Uterus (tissue), 4 donors: ENCODE data around the gene AHR. TPM values are rescaled to one million over a fixed set of nuclear protein-coding genes. Genes with fewer than 3 reads are reported as not detected.

Source experiments
- DNase-seq, 2 donors: peaks; one replicate each; pipeline ENCODE4 v3.0.0-alpha.2; 2019 to 2020
- H3K27ac ChIP-seq, 2 donors: fragments of 200-600 bp; sonication (generic); 1 replicate in 1 of 2; 2 replicates in 1 of 2; pipeline ENCODE4 v1.5.1; 2016 to 2018
- H3K27me3 ChIP-seq, 2 donors: fragments of 200-600 bp; sonication (generic); one replicate each; pipeline ENCODE4 v1.5.1; 2018 to 2019; ENCODE audit warnings: control low read depth in 1 of 2
- H3K36me3 ChIP-seq, 2 donors: fragments of 200-600 bp; sonication (generic); one replicate each; pipeline ENCODE4 v1.5.1; 2019; ENCODE audit warnings: control low read depth in 1 of 2
- H3K4me1 ChIP-seq, 2 donors: fragments of 200-600 bp; sonication (generic); one replicate each; pipeline ENCODE4 v1.5.1; 2018 to 2019; ENCODE audit warnings: control low read depth in 1 of 2
- H3K4me3 ChIP-seq, 2 donors: fragments of 200-600 bp; sonication (generic); 1 replicate in 1 of 2; 2 replicates in 1 of 2; pipeline ENCODE4 v1.5.1; 2018 to 2019; ENCODE audit warnings: mild to moderate bottlenecking in 1 of 2
- H3K9me3 ChIP-seq, 2 donors: fragments of 200-600 bp; sonication (generic); one replicate each; pipeline ENCODE4 v1.5.1; 2019; ENCODE audit warnings: control low read depth in 1 of 2
- CTCF ChIP-seq, 4 experiments: fragments of 200-600 bp in 2 of 4; fragments of 450-650 bp in 2 of 4; sonication (generic) in 2 of 4; IDR thresholded peaks; one replicate each; pipeline ENCODE4 v1.5.1; 2016 to 2019; ENCODE audit warnings: antibody characterized with exemption in 4 of 4, mild to moderate bottlenecking in 2 of 4, moderate library complexity in 1 of 4
- POLR2A ChIP-seq, 2 donors: fragments of 450-650 bp; IDR thresholded peaks; one replicate each; pipeline ENCODE4 v1.6.1; 2016; ENCODE audit warnings: antibody characterized with exemption in 2 of 2, mild to moderate bottlenecking in 1 of 2, moderate library complexity in 1 of 2
- intact Hi-C: fragments of 100-400 bp; cut with DNase I; formaldehyde crosslinking; loops from one replicate; pipeline ENCODE4 v1.15.1; 2023; ENCODE audit warnings: low total_unique reads
- total RNA-seq, 4 donors: library from RNA; depleted of rRNA in 3 of 4; stranded (reverse); fragments of >200 nt in 3 of 4; gene quantifications; one replicate each; pipeline versions ENCODE4 v1.1.0 to v1.2.4, GENCODE V29; 2014 to 2023
- donor health status: DM: yes; HTN: yes; CAD: no.

AHR gene
- total RNA-seq, 4 donors from 2014 or later = 43.7 to 160 (median 91.5) TPM

- H3K27me3 ChIP-seq = no peaks in the 10 kb centered on the region
- intact Hi-C loops = no loop called here
- no peak overlapping the region for H3K4me3 ChIP-seq
- no peak for DNase-seq
- peak overlapping the region in 1 of 2 donors; percentile 87 for H3K27ac ChIP-seq
- no peaks in the 10 kb centered on the region for H3K4me1 ChIP-seq
- no peaks in the 10 kb centered on the region for H3K9me3 ChIP-seq
- H3K36me3 ChIP-seq = no peaks in the 10 kb centered on the region
- TF ChIP-seq POLR2A (IDR thresholded peaks at IDR 0.05) (no peak), CTCF (IDR thresholded peaks at IDR 0.05) (no peak)
Measured at GRCh38 chr7:17311194-17311593, 12.7 kb downstream of the AHR start.

GRCh38 chr7:17311952-17312351, 13.5 kb downstream of the AHR start:
- peak overlapping the region in 1 of 2 donors; percentile 87 for H3K27ac ChIP-seq
- no peaks in the 10 kb centered on the region for H3K9me3 ChIP-seq
- intact Hi-C loops = no loop called here
- no peak for DNase-seq
- no peaks in the 10 kb centered on the region for H3K36me3 ChIP-seq
- no peak overlapping the region for H3K4me3 ChIP-seq
- H3K4me1 ChIP-seq = no peaks in the 10 kb centered on the region
- H3K27me3 ChIP-seq = no peaks in the 10 kb centered on the region
- TF ChIP-seq POLR2A (IDR thresholded peaks at IDR 0.05) = no peak
- no peak for TF ChIP-seq CTCF (IDR thresholded peaks at IDR 0.05)

GRCh38 chr7:17312641-17313040, 14.2 kb downstream of the AHR start:
- H3K27ac ChIP-seq = peak overlapping the region; percentile 6 to 87
- H3K36me3 ChIP-seq = no peaks in the 10 kb centered on the region
- no peaks in the 10 kb centered on the region for H3K9me3 ChIP-seq
- no peaks in the 10 kb centered on the region for H3K4me1 ChIP-seq
- intact Hi-C loops = no loop called here
- H3K4me3 ChIP-seq = no peak overlapping the region
- TF ChIP-seq POLR2A (IDR thresholded peaks at IDR 0.05) = no peak
- no peak for TF ChIP-seq CTCF (IDR thresholded peaks at IDR 0.05)
- H3K27me3 ChIP-seq = no peaks in the 10 kb centered on the region
- no peak for DNase-seq

- Histone ChIP-seq H3K4me3 (no peak overlapping the region), H3K4me1 (no peaks in the 10 kb centered on the region), H3K9me3 (no peaks in the 10 kb centered on the region), H3K27me3 (no peaks in the 10 kb centered on the region), H3K27ac (peak overlapping the region; percentile 6 to 87), H3K36me3 (no peaks in the 10 kb centered on the region)
- no peak for TF ChIP-seq POLR2A (IDR thresholded peaks at IDR 0.05)
- intact Hi-C loops = no loop called here
- DNase-seq = no peak
Measured at GRCh38 chr7:17313194-17313593, 14.7 kb downstream of the AHR start.

- Histone ChIP-seq H3K27me3 (no peaks in the 10 kb centered on the region), H3K36me3 (no peaks in the 10 kb centered on the region), H3K4me3 (no peak overlapping the region), H3K9me3 (no peaks in the 10 kb centered on the region), H3K27ac (peak overlapping the region in 1 of 2 donors; percentile 29), H3K4me1 (no peaks in the 10 kb centered on the region)
- no peak for TF ChIP-seq CTCF (IDR thresholded peaks at IDR 0.05)
- TF ChIP-seq POLR2A (IDR thresholded peaks at IDR 0.05) = no peak
- intact Hi-C loops = no loop called here
- DNase-seq = no peak
Measured at GRCh38 chr7:17315974-17316373, 17.5 kb downstream of the AHR start.

- intact Hi-C loops = no loop called here
- TF ChIP-seq CTCF (IDR thresholded peaks at IDR 0.05) (no peak), POLR2A (IDR thresholded peaks at IDR 0.05) (no peak)
Measured at GRCh38 chr7:17318146-17318545, 19.7 kb downstream of the AHR start.

More at GRCh38 chr7:17318146-17318545, 19.7 kb downstream of the AHR start:
- no peaks in the 10 kb centered on the region for H3K4me1 ChIP-seq
- H3K27me3 ChIP-seq = no peaks in the 10 kb centered on the region
- DNase-seq = no peak
- no peak overlapping the region for H3K27ac ChIP-seq
- H3K9me3 ChIP-seq = no peaks in the 10 kb centered on the region
- no peak overlapping the region for H3K4me3 ChIP-seq
- H3K36me3 ChIP-seq = no peaks in the 10 kb centered on the region
